Measurements from ENCODE around the gene ACOT8.

GRCh38 chr20:45828589-45828988 is 28.6 kb downstream of the ACOT8 start:
- TF ChIP-seq POLR2AphosphoS5 (IDR thresholded peaks at IDR 0.05): no peak
- TF ChIP-seq POLR2A (IDR thresholded peaks at IDR 0.05): no peak
